Right forelimb (tissue), 1 donor: Measurements from ENCODE around the gene CDCA5.

ENCODE experiments used
- DNase-seq: peaks from one replicate; pipeline ENCODE4 v3.0.0-alpha.2; 2018

The CDCA5 gene

GRCh38 chr11:65067446-65067845, 16.4 kb downstream of the CDCA5 start:
- DNase-seq = no peak

GRCh38 chr11:65066805-65067291, 17.0 kb downstream of the CDCA5 start:
- DNase-seq = no peak

GRCh38 chr11:65066315-65066714, 17.5 kb downstream of the CDCA5 start:
- DNase-seq = no peak

- no peak for DNase-seq
Measured at GRCh38 chr11:65065851-65066250, 18.0 kb downstream of the CDCA5 start.

GRCh38 chr11:65064847-65065240, 19.0 kb downstream of the CDCA5 start:
- no peak for DNase-seq

GRCh38 chr11:65063532-65063931, 20.3 kb downstream of the CDCA5 start:
- no peak for DNase-seq

GRCh38 chr11:65060913-65061408, 22.9 kb downstream of the CDCA5 start:
- no peak for DNase-seq

- no peak for DNase-seq
Measured at GRCh38 chr11:65059959-65060824, 23.6 kb downstream of the CDCA5 start.

- no peak for DNase-seq
Measured at GRCh38 chr11:65059523-65059922, 24.3 kb downstream of the CDCA5 start.

- DNase-seq = no peak
Measured at GRCh38 chr11:65058419-65059054, 25.3 kb downstream of the CDCA5 start, which contains the start of gene NAALADL1. Gene NAALADL1, minus strand, starts transcription at chr11:65058553. Its CDS starts 32 bp downstream, at chr11:65058521.

- no peak for DNase-seq
Measured at GRCh38 chr11:65058012-65058411, 25.8 kb downstream of the CDCA5 start.

GRCh38 chr11:65057526-65057925, 26.3 kb downstream of the CDCA5 start:
- DNase-seq = no peak

- no peak for DNase-seq
Measured at GRCh38 chr11:65056999-65057398, 26.8 kb downstream of the CDCA5 start.

- no peak for DNase-seq
Measured at GRCh38 chr11:65055538-65055937, 28.3 kb downstream of the CDCA5 start.

GRCh38 chr11:65053827-65054508, 29.9 kb downstream of the CDCA5 start:
- DNase-seq = no peak

- no peak for DNase-seq
Measured at GRCh38 chr11:65051398-65051858, 32.4 kb downstream of the CDCA5 start.

- DNase-seq = peak; percentile 55
Measured at GRCh38 chr11:65047581-65048422, 36.0 kb downstream of the CDCA5 start.

- DNase-seq = no peak
Measured at GRCh38 chr11:65045728-65046127, 38.1 kb downstream of the CDCA5 start.

- DNase-seq = no peak
Measured at GRCh38 chr11:65045061-65045460, 38.8 kb downstream of the CDCA5 start.

- DNase-seq = no peak
Measured at GRCh38 chr11:65043881-65044501, 39.8 kb downstream of the CDCA5 start.

GRCh38 chr11:65042891-65043290, 40.9 kb downstream of the CDCA5 start:
- DNase-seq = no peak
